Adrenal gland (tissue), 12 donors: ENCODE data around the gene PHOX2A. TPM values are rescaled to one million over a fixed set of nuclear protein-coding genes. Genes with fewer than 3 reads are reported as not detected.

Experiments
- DNase-seq, 7 donors: peaks; one replicate each; pipeline ENCODE4 v3.0.0-alpha.2; 2019 to 2020
- H3K27ac ChIP-seq, 5 donors: fragments of 200-600 bp; sonication (generic) in 4 of 5; 1 replicate in 3 of 5; 2 replicates in 2 of 5; pipeline versions ENCODE4 v1.5.1 to v1.8.0; 2016 to 2020; ENCODE audit warnings: mild to moderate bottlenecking in 1 of 5
- H3K27me3 ChIP-seq: fragments of 200-600 bp; 2 replicates; pipeline ENCODE4 v1.8.0; 2021
- H3K36me3 ChIP-seq, 2 donors: fragments of 200-600 bp; replicated peaks in 1 of 2; 1 replicate in 1 of 2; 2 replicates in 1 of 2; pipeline versions ENCODE4 v1.5.1 to v1.8.0; 2018 to 2022
- H3K4me1 ChIP-seq, 2 donors: fragments of 200-600 bp; replicated peaks in 1 of 2; 1 replicate in 1 of 2; 2 replicates in 1 of 2; pipeline versions ENCODE4 v1.5.1 to v1.8.0; 2018 to 2021
- H3K4me3 ChIP-seq, 4 donors: fragments of 200-600 bp; sonication (generic) in 3 of 4; one replicate each; pipeline ENCODE4 v1.5.1; 2016 to 2018
- H3K9me3 ChIP-seq, 3 donors: fragments of 200-600 bp; sonication (generic) in 1 of 3; replicated peaks in 1 of 3; 1 replicate in 2 of 3; 2 replicates in 1 of 3; pipeline versions ENCODE4 v1.5.1 to v1.8.0; 2016 to 2021
- CTCF ChIP-seq, 6 experiments: fragments of 450-650 bp in 4 of 6; fragments of 200-600 bp in 2 of 6; sonication (generic) in 1 of 6; IDR thresholded peaks; 1 replicate in 5 of 6; 2 replicates in 1 of 6; pipeline versions ENCODE4 v1.5.1 to v1.8.0; 2016 to 2021; ENCODE audit warnings: antibody characterized with exemption in 6 of 6, mild to moderate bottlenecking in 2 of 6, moderate library complexity in 1 of 6
- POLR2A ChIP-seq, 2 donors: fragments of 450-650 bp; IDR thresholded peaks; one replicate each; pipeline ENCODE4 v1.6.1; 2017; ENCODE audit warnings: antibody characterized with exemption in 2 of 2, mild to moderate bottlenecking in 2 of 2, moderate library complexity in 1 of 2
- WGBS, 4 donors: extraction: QIAGEN DNeasy Blood & Tissue Kit in 2 of 4; methylation state at CpG; one replicate each; pipeline versions ENCODE4 v1.1.5 to v1.1.7; 2013 to 2017; 5-methylcytosine and 5-hydroxymethylcytosine counted together
- intact Hi-C, 2 donors: fragments of 100-400 bp; cut with DNase I; formaldehyde crosslinking; loops; one replicate each; pipeline versions ENCODE4 v1.14.1 to v1.15.0; 2022 to 2023
- polyA plus RNA-seq, 3 donors: library from polyadenylated mRNA; stranded (reverse); fragments of 200-250 nt in 2 of 3; fragments of 350-450 nt in 1 of 3; fragmentation: Illumina TruSeq in 1 of 3; extraction: RNeasy Lipid Tissue Mini Kit (QIAGEN cat#74804) in 1 of 3; gene quantifications; one replicate each; pipeline ENCODE4 v1.2.3, GENCODE V29; 2013 to 2014
- total RNA-seq, 9 donors: library from RNA; depleted of rRNA in 4 of 9; stranded (reverse); fragments of >200 nt in 4 of 9; fragments of 120-200 nt in 1 of 9; fragmentation: NEBNext Ultra II Directional in 1 of 9; extraction: Animal tissue kit (Norgen Biotek cat#: 25700) in 1 of 9; gene quantifications; one replicate each; pipeline versions ENCODE4 v1.1.0 to v1.2.4, GENCODE V29; 2013 to 2023
- donor health status: healthy with polysubstance abuse.
- donor health status: Bipolar disorder and iron deficiency.
- donor health status: DM: yes; HTN: yes; CAD: no.
- donor health status: DM: no; HTN: no; CAD: no.
- donor health status: DM: no; HTN: no; CAD: no.
- donor health status: DM: yes; HTN: yes; CAD: no.

The PHOX2A gene
- total and polyA plus RNA-seq, 12 donors = 0.32 to 68.9 (median 12.8) TPM; not detected in 3

GRCh38 chr11:72191961-72192381 lies 52.0 kb downstream of the PHOX2A start, which contains the start of gene FOLR1:
Gene FOLR1 (plus strand): TSS chr11:72192140. CDS start chr11:72192174, 34 bp downstream.
- no peak within 1 kb of the TSS for H3K4me3 ChIP-seq
- no peak within 1 kb of the TSS for H3K27ac ChIP-seq
- no peak for DNase-seq
- TF ChIP-seq CTCF (IDR thresholded peaks at IDR 0.05) (no peak), POLR2A (IDR thresholded peaks at IDR 0.05) (no peak)
- H3K9me3 ChIP-seq = no peaks in the 10 kb centered on the region
- no peaks in the 10 kb centered on the region for H3K36me3 ChIP-seq
- H3K27me3 ChIP-seq = no peaks in the 10 kb centered on the region
- H3K4me1 ChIP-seq = no peaks in the 10 kb centered on the region
- intact Hi-C loops = no loop called here
- WGBS, 4 donors = 86 to 95% (median 89%) methylated on average over 5 of the region's 5 CpGs

GRCh38 chr11:72190631-72191071 lies 53.3 kb downstream of the PHOX2A start:
- Histone ChIP-seq H3K4me1 (no peaks in the 10 kb centered on the region), H3K27ac (no peak overlapping the region), H3K27me3 (no peaks in the 10 kb centered on the region), H3K9me3 (no peaks in the 10 kb centered on the region), H3K36me3 (no peaks in the 10 kb centered on the region), H3K4me3 (no peak overlapping the region)
- TF ChIP-seq POLR2A (IDR thresholded peaks at IDR 0.05) (no peak), CTCF (IDR thresholded peaks at IDR 0.05) (no peak)
- 83 to 91% (median 85%) methylated on average over 5 of the region's 5 CpGs for WGBS, 4 donors
- intact Hi-C loops = no loop called here
- no peak for DNase-seq

GRCh38 chr11:72189455-72190250 lies 54.3 kb downstream of the PHOX2A start:
- WGBS, 4 donors = 64 to 81% (median 78%) methylated on average over 3 of the region's 3 CpGs
- Histone ChIP-seq H3K27ac (no peak overlapping the region), H3K4me3 (no peak overlapping the region), H3K4me1 (no peaks in the 10 kb centered on the region), H3K27me3 (no peaks in the 10 kb centered on the region), H3K9me3 (no peaks in the 10 kb centered on the region), H3K36me3 (no peaks in the 10 kb centered on the region)
- TF ChIP-seq POLR2A (IDR thresholded peaks at IDR 0.05) (no peak), CTCF (IDR thresholded peaks at IDR 0.05) (no peak)
- peak in 5 of 7 donors; percentile 20 to 38 (median 29) for DNase-seq
- intact Hi-C loops = no loop called here

Other genes with a start within 250 kb of the PHOX2A start
- 10 to 100 TPM in 4 of 9 donors, 1 to 10 TPM in 5; 3.2 to 41.2 (median 9.0) TPM for gene IL18BP, start 245.3 kb downstream of the PHOX2A start, total RNA-seq
- 10 to 100 TPM; 17.3 to 25.4 (median 19.2) TPM for gene IL18BP, start 245.3 kb downstream of the PHOX2A start, polyA plus RNA-seq
- 100 to 1,000 TPM in 8 of 9 donors, 10 to 100 TPM in 1; 87.5 to 380 (median 273) TPM for gene NUMA1, start 163.6 kb downstream of the PHOX2A start, total RNA-seq
- 100 to 1,000 TPM in 2 of 3 donors, 10 to 100 TPM in 1; 86.7 to 677 (median 313) TPM for gene NUMA1, start 163.6 kb downstream of the PHOX2A start, polyA plus RNA-seq
- 10 to 100 TPM in 5 of 9 donors, 1 to 10 TPM in 4; 2.4 to 15.4 (median 10.9) TPM for gene LRRC51, start 163.3 kb downstream of the PHOX2A start, total RNA-seq
- gene LRRC51, start 163.3 kb downstream of the PHOX2A start, polyA plus RNA-seq = 10 to 100 TPM in 2 of 3 donors, 1 to 10 TPM in 1; 5.3 to 15.7 (median 10.4) TPM
- gene LAMTOR1, start 140.9 kb downstream of the PHOX2A start, total RNA-seq = 100 to 1,000 TPM; 107 to 297 (median 145) TPM
- gene LAMTOR1, start 140.9 kb downstream of the PHOX2A start, polyA plus RNA-seq = 100 to 1,000 TPM in 1 of 3 donors, 10 to 100 TPM in 2; 86.1 to 140 (median 89.1) TPM
- not detected for gene TOMT, start 138.3 kb downstream of the PHOX2A start, total RNA-seq
- not detected for gene TOMT, start 138.3 kb downstream of the PHOX2A start, polyA plus RNA-seq
- gene ANAPC15, start 131.5 kb downstream of the PHOX2A start, total RNA-seq = 10 to 100 TPM; 15.3 to 47.7 (median 34.5) TPM
- 10 to 100 TPM; 62.7 to 80.0 (median 77.1) TPM for gene ANAPC15, start 131.5 kb downstream of the PHOX2A start, polyA plus RNA-seq
- gene FOLR3, start 108.5 kb downstream of the PHOX2A start, total RNA-seq = under 1 TPM in 2 of 9 donors, not detected in 7; 0.88 to 0.96 TPM
- gene FOLR3, start 108.5 kb downstream of the PHOX2A start, polyA plus RNA-seq = under 1 TPM in 2 of 3 donors, not detected in 1; 0.13 to 0.95 TPM
- gene FOLR1, start 52.0 kb downstream of the PHOX2A start, total RNA-seq = 1 to 10 TPM in 6 of 9 donors, under 1 TPM in 3; 0.78 to 7.2 (median 1.4) TPM
- gene FOLR1, start 52.0 kb downstream of the PHOX2A start, polyA plus RNA-seq = 1 to 10 TPM in 1 of 3 donors, under 1 TPM in 2; 0.57 to 2.5 (median 0.80) TPM
- 100 to 1,000 TPM in 2 of 9 donors, 10 to 100 TPM in 6, 1 to 10 TPM in 1; 6.9 to 221 (median 77.1) TPM for gene FOLR2, start 27.4 kb downstream of the PHOX2A start, total RNA-seq
- gene FOLR2, start 27.4 kb downstream of the PHOX2A start, polyA plus RNA-seq = 10 to 100 TPM; 14.6 to 35.2 (median 27.2) TPM
- gene INPPL1, start 19.4 kb downstream of the PHOX2A start, total RNA-seq = 100 to 1,000 TPM in 5 of 9 donors, 10 to 100 TPM in 4; 66.5 to 238 (median 106) TPM
- 100 to 1,000 TPM in 2 of 3 donors, 10 to 100 TPM in 1; 45.3 to 395 (median 130) TPM for gene INPPL1, start 19.4 kb downstream of the PHOX2A start, polyA plus RNA-seq
- 10 to 100 TPM; 28.0 to 46.4 (median 41.3) TPM for gene CLPB, start 190.4 kb upstream of the PHOX2A start, total RNA-seq
- gene CLPB, start 190.4 kb upstream of the PHOX2A start, polyA plus RNA-seq = 10 to 100 TPM; 19.1 to 33.2 (median 32.2) TPM